GM12878 (cell line): ENCODE measurements around the gene PDSS2.

ENCODE experiments used
- BACH1 ChIP-seq: fragments of 450-650 bp; IDR thresholded peaks from 2 replicates; pipeline ENCODE4 v1.6.1; 2017; ENCODE audit warnings: mild to moderate bottlenecking, borderline replicate concordance
- BCL11A ChIP-seq: IDR thresholded peaks from 2 replicates; pipeline ENCODE4 v1.6.1; 2011; ENCODE audit warnings: low read depth, low read length
- CEBPB ChIP-seq, 2 experiments: fragments of 150-350 bp in 1 of 2; IDR thresholded peaks; 2 replicates each; pipeline ENCODE4 v1.6.1; 2012 to 2014; ENCODE audit warnings: low read depth in 2 of 2, low read length in 2 of 2, borderline replicate concordance in 1 of 2, inconsistent platforms in 1 of 2
- CTCF ChIP-seq, 3 experiments: IDR thresholded peaks in 2 of 3; conservative IDR thresholded peaks in 1 of 3; 2 replicates each; pipeline ENCODE4 v1.5.1; 2011; ENCODE audit warnings: low read depth in 3 of 3, low read length in 3 of 3, mild to moderate bottlenecking in 3 of 3, control low read depth in 2 of 3, moderate library complexity in 2 of 3, inconsistent platforms in 1 of 3, mixed read lengths in 1 of 3; ENCODE audit not compliant: control insufficient read depth in 2 of 3, insufficient read depth in 1 of 3; ENCODE audit errors: extremely low read depth in 1 of 3
- EZH2 ChIP-seq: IDR thresholded peaks from 2 replicates; pipeline ENCODE4 v1.6.1; 2012; ENCODE audit warnings: low read depth, mild to moderate bottlenecking, control low read depth, inconsistent platforms, low read length, borderline replicate concordance; ENCODE audit not compliant: control insufficient read depth
- GABPA ChIP-seq: IDR thresholded peaks from 2 replicates; pipeline ENCODE4 v1.6.1; 2014; ENCODE audit warnings: antibody characterized with exemption, low read depth, mild to moderate bottlenecking, inconsistent platforms
- HCFC1 ChIP-seq: fragments of 150-350 bp; IDR thresholded peaks from 2 replicates; pipeline ENCODE4 v1.6.1; 2014; ENCODE audit warnings: low read length
- NBN ChIP-seq: fragments of 450-650 bp; IDR thresholded peaks from 2 replicates; pipeline ENCODE4 v1.6.1; 2016
- NFYB ChIP-seq: IDR thresholded peaks from 2 replicates; pipeline ENCODE4 v1.6.1; 2011; ENCODE audit warnings: low read depth, mild to moderate bottlenecking, low read length, improper control_type of control experiment, moderate library complexity; ENCODE audit not compliant: insufficient read depth
- NR2C2 ChIP-seq: IDR thresholded peaks from 2 replicates; pipeline ENCODE4 v1.6.1; 2011; ENCODE audit warnings: borderline replicate concordance, low read depth; ENCODE audit not compliant: control insufficient read depth, insufficient read length
- POLR2A ChIP-seq: IDR thresholded peaks from 2 replicates; pipeline ENCODE4 v1.6.1; 2011; ENCODE audit warnings: low read depth, mild to moderate bottlenecking, low read length
- REST ChIP-seq: IDR thresholded peaks from 2 replicates; pipeline ENCODE4 v1.6.1; 2012; ENCODE audit warnings: mild to moderate bottlenecking, low read depth, low read length
- SP1 ChIP-seq: IDR thresholded peaks from one replicate; pipeline ENCODE4 v1.6.1; 2011; ENCODE audit warnings: low read depth, low read length

- no peak for TF ChIP-seq BCL11A
- TF ChIP-seq CTCF (IDR thresholded peaks at IDR 0.05 in 2 of 3, conservative IDR thresholded peaks at IDR 0.05 in 1 of 3; ENCODE audit: control insufficient read depth in 2 of 3, extremely low read depth in 1 of 3, insufficient read depth in 1 of 3, low read depth in 3 of 3, low read length in 3 of 3) = no peak
- no peak for TF ChIP-seq NR2C2
- TF ChIP-seq SP1 = no peak
- TF ChIP-seq CEBPB (IDR thresholded peaks at IDR 0.05; ENCODE audit: borderline replicate concordance in 1 of 2, low read depth in 2 of 2, low read length in 2 of 2) = no peak
- no peak for TF ChIP-seq HCFC1
- TF ChIP-seq REST = no peak
- TF ChIP-seq POLR2A = no peak
- TF ChIP-seq EZH2 = no peak
- TF ChIP-seq GABPA = no peak
- no peak for TF ChIP-seq BACH1
- no peak for TF ChIP-seq NFYB
- no peak for TF ChIP-seq NBN
Measured at GRCh38 chr6:107280791-107281190, 178.6 kb downstream of the PDSS2 start.
